HG02763 (cell line): Measurements from ENCODE around the gene RPP14.

Experiments
- ATAC-seq: cut with Tn5 transposase; IDR thresholded peaks from one replicate; pipeline ENCODE4 v1.9.1; 2021; ENCODE audit warnings: mild to moderate bottlenecking, moderate library complexity; ENCODE audit not compliant: unreplicated experiment

RPP14 gene

DNA sequence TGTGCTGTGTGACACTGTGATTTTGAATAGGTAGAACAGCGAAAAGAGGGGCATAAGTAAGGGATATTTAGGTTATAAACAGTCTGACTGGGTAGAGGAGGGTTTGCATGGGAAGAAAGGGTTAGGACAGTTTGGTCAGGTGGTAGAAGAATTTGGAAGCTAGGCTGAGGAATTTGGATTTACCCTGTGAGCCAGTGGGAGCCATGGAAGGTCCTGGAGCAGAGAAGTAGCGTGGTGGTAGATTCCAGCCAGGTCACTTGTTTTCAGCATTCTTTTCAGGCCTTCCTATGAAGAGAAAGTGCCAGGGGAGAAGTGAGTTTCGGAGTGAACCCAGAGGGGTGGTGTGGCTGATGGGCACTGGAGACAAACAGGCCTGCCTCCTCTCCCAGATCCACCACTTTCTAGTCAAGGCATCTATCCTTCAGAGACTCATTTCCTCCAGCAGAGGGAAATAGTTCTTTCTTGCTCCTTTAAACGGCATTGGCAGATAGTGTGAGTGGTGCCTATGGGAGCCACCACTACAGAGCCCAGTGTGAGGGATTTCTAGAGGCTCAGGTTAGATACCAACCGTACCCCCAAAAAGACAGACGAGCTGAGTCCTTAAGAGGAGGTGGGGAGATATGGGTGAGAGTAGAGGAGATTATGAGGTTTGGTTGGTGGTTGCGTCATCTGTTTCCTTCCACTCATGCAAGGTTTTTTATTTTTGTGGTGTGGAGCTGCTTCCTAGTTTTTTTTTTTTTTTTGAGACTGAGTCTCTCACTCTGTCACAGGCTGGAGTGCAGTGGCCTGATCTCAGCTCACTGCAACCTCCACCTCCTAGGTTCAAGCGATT is 47.9 kb downstream of the RPP14 start:
- ATAC-seq: no peak

DNA sequence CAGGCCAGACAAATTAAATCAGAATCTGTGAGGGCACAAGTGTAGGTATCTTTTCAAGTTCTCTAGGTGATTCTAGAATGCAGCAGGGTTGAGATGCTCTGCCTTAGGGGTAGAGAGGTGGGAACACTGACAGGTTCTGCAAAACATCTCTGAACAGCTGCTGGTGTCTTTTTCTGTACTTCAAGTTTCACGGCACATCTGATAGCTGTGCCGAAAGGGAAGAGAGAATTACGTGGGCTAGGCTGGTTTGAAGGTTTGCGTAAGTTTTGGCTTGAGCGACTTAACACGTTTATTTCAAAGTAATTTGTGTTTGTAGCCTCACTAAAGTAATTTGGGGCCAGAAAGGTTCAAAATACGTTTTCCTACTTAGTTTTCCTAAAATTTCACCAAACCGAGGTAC is 49.1 kb downstream of the RPP14 start:
- peak; percentile 60 for ATAC-seq

DNA sequence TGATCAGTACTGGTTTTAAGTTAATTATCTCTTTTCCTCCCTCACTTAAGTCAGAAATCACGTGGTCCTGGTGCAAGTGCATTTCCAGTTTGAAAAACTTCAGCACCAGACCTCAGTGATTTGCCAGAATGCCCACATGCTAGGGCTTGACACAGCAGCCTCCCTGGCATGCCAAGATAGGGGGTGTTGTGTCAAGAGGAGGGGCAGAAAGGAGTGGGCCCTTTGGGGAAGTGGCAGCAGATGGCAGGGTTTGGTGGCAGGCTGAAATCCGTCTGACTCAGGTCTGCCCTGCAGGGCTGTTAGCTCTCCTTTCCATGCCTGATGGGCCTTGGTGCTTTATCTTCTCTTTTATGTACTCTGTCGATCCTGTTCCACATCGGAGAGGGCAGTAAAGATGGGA is 50.0 kb downstream of the RPP14 start:
- ATAC-seq: no peak

GRCh38 chr3:58357402-58357801 is 51.4 kb downstream of the RPP14 start:
- no peak for ATAC-seq

DNA sequence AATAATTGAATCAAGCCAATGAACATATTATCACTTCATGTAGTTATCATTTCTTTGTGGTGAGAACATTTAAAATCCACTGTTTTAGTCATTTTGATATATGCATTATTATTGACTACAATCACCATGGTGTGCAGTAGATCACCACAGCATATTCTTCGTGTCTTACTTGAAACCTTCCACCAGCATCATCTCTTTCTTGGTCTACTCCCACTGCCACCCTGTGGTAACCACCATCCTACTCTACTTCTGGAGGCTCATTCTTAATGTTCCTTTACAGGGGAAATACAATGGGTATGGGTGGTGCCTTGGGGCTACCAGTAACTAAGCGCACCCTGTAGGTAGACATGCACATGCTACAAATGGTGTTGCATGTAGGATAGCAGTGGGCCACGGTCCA is 52.0 kb downstream of the RPP14 start:
- ATAC-seq: no peak

DNA sequence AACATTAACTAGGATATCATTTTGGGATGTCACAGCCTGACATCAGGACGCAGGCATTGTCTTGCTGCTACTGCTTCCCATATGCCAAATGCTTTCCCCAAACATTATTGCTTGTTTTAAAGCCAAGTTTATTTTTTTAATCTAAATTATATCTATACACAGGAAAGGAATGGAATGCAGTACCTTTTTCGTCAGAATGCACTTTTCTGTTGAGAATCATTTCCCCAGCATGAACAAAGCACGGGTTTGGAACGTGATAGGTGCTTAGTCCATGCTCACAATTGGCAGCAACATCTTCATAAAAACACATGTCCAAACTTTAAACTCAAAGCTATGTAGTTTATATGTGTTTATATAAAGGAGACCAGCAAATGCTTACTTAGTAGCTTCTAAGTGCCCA is 52.8 kb downstream of the RPP14 start:
- no peak for ATAC-seq

DNA sequence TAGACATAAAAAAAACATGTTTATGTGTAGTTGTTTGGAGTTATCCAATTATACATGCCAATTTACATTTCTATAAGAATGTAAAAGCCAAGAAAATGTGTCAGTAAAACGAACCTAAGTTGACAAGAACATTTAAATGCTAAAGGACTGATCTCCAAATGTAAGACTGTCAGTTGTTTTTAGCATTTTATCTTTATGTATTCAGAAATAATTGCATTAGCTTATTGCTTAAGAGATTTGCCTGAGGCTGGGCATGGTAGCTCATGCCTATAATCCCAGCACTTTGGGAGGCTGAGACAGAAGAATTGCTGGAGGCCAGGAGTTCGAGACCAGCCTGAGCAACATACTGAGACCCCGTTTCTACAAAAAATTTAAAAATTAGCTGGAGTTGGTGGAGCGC is 53.6 kb downstream of the RPP14 start:
- no peak for ATAC-seq

DNA sequence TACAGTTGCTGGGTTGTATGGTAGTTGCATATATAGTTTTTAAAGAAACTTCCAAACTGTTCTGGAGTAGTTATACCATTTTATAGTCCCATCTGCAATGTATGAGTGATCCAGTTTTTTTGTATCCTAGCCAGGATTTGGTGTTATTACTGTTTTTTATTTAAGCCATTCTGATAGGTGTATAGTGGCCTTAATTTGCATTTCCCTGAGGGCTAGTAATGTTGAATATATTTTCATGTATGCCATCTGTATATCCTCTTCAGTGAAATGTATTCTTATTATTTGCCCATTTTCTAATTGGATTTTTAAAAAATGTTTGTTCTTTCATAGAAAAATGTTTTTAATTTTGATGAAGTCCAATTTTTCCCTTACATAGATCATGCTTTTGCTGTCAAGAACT is 55.8 kb downstream of the RPP14 start:
- no peak for ATAC-seq

DNA sequence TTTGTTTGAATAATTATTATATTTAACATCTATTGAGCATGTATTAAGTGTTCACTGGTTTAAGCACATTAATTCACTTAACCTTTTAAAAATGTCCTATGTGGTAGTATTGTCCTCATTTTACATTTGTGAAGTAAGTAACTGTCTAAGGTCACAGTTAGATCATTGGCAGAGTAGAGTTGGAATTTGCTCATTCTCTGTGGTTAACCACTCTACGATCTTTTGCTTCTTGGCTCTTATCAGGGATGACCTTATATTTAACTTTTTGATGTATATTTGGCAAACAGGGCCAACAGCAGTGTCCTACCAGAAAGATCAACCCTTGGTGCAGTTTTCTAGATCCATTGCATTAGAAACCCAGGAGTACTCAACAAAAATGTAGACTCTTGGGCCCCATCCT is 60.7 kb downstream of the RPP14 start:
- no peak for ATAC-seq

DNA sequence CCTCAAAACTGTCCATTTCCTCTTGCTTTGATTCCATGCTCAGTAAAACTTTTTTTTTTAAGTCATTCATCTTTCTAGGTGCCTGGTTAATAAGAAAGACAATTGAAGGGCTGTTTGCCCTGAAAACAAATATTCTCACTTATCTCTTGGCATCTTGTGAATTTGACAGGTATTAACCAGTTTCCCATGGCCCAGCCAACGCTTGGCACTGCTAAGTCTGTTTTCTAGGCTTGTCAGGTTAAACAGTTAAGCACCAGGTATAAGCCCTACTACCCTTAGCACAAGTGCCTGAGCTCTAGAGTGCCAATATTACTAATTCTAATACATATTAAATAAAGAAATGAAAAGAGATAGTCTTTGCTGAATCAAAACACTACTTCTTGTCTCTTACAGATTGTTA is 63.0 kb downstream of the RPP14 start:
- no peak for ATAC-seq
